ENCODE results near the gene SGSM1. TPM values are rescaled to one million over a fixed set of nuclear protein-coding genes. Genes with fewer than 3 reads are reported as not detected.

SGSM1 gene
- total and polyA plus RNA-seq, 2 donors (not counting 1 experiment from before 2014, with no cell fraction given): not detected

DNA sequence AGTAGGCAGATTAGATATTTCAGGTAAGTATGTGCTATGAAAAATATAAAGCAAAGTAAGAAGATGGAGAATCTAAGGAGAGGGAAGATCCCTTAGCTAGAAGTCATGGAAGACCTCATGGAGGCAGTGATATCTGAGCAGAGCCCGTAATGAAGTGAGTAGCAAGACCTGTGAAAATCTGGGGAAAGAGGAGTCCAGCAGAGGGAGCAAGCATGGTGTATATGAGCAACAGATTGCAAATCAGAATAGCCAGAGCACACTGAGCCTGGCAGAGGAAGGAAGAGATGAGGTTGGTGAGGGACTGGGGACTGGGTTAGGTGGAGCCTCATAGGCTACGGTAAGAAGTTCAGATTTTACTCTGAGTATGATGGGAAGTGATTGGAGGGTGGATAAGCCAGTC lies 131.1 kb downstream of the SGSM1 start:
- H3K9me3 ChIP-seq (ENCODE audit: control insufficient read depth, insufficient read depth, low read depth, low read length): no peaks in the 10 kb centered on the region
- no peak overlapping the region for H2AFZ ChIP-seq (ENCODE audit: low read length)
- H3K36me3 ChIP-seq (ENCODE audit: control insufficient read depth, insufficient read depth, low read length): no peaks in the 10 kb centered on the region
- no peaks in the 10 kb centered on the region for H3K4me1 ChIP-seq (ENCODE audit: control insufficient read depth, extremely low read depth, insufficient read depth, low read length)
- peak in 1 of 2 donors; percentile 7 for DNase-seq (ENCODE audit: low read depth in 2 of 2)
- H3K4me3 ChIP-seq (replicated peaks in 1 of 4; ENCODE audit: control extremely low read depth in 1 of 4, insufficient read depth in 1 of 4, low read depth in 3 of 4, low read length in 4 of 4): no peak overlapping the region
- H3K9ac ChIP-seq (ENCODE audit: insufficient read depth, low read length): no peak overlapping the region
- no peaks in the 10 kb centered on the region for H4K20me1 ChIP-seq (ENCODE audit: control insufficient read depth, extremely low read depth, insufficient read depth, low read length)
- H3K4me2 ChIP-seq (ENCODE audit: extremely low read depth, insufficient read depth, low read length): no peak overlapping the region
- no peak overlapping the region for H3K27ac ChIP-seq (ENCODE audit: insufficient read depth, low read length)
- no peaks in the 10 kb centered on the region for H3K79me2 ChIP-seq (ENCODE audit: control insufficient read depth, insufficient read depth, low read length)
- TF ChIP-seq, protein P1, sequence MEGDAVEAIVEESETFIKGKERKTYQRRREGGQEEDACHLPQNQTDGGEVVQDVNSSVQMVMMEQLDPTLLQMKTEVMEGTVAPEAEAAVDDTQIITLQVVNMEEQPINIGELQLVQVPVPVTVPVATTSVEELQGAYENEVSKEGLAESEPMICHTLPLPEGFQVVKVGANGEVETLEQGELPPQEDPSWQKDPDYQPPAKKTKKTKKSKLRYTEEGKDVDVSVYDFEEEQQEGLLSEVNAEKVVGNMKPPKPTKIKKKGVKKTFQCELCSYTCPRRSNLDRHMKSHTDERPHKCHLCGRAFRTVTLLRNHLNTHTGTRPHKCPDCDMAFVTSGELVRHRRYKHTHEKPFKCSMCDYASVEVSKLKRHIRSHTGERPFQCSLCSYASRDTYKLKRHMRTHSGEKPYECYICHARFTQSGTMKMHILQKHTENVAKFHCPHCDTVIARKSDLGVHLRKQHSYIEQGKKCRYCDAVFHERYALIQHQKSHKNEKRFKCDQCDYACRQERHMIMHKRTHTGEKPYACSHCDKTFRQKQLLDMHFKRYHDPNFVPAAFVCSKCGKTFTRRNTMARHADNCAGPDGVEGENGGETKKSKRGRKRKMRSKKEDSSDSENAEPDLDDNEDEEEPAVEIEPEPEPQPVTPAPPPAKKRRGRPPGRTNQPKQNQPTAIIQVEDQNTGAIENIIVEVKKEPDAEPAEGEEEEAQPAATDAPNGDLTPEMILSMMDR (conservative IDR thresholded peaks at IDR 0.05 in 1 of 2, IDR thresholded peaks at IDR 0.05 in 1 of 2; ENCODE audit: low read depth in 1 of 2, low read length in 2 of 2): peak; percentile 16 to 45
- TF ChIP-seq EZH2 (IDR thresholded peaks at IDR 0.05; ENCODE audit: low read length, missing control alignments): no peak
- H3K27me3 ChIP-seq (ENCODE audit: control insufficient read depth, insufficient read depth, low read length): no peaks in the 10 kb centered on the region

DNA sequence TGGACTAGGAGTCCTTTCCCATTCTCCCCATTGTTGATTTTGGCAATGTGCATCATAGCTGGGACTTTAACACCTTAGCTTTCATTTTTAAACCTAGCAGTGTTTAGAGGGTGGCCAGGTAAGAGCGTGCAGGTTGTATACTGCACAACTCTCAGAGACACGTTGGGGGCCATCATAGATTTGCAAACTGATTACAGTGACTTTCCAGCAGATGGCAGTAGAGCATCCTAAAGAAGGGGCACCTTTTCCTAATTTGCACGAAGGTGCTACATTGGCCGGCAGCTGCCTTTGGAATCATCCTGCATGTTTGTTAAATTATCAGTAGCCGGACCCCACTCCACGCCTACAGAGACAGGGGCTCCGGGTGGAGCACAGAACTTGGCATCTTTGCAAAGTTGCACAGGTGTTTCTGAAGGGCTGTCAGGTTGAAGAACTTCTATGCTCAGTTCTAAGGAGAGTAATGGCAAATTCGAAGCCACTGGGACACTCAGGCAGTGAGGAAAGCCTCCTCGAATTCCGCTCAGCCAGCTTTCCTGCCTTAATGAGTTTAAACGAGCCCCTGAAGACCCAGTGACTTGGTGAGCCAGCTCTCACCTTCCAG lies 132.8 kb downstream of the SGSM1 start:
- TF ChIP-seq, protein P1 (conservative IDR thresholded peaks at IDR 0.05 in 1 of 2, IDR thresholded peaks at IDR 0.05 in 1 of 2; ENCODE audit: low read depth in 1 of 2, low read length in 2 of 2): peak; percentile 68 to 77
- no peak for TF ChIP-seq EZH2 (IDR thresholded peaks at IDR 0.05; ENCODE audit: low read length, missing control alignments)
- Histone ChIP-seq H3K4me2 (ENCODE audit: extremely low read depth, insufficient read depth, low read length) (no peak overlapping the region), H3K4me3 (replicated peaks in 1 of 4; ENCODE audit: control extremely low read depth in 1 of 4, insufficient read depth in 1 of 4, low read depth in 3 of 4, low read length in 4 of 4) (no peak overlapping the region), H3K4me1 (ENCODE audit: control insufficient read depth, extremely low read depth, insufficient read depth, low read length) (no peaks in the 10 kb centered on the region), H3K27me3 (ENCODE audit: control insufficient read depth, insufficient read depth, low read length) (no peaks in the 10 kb centered on the region), H3K79me2 (ENCODE audit: control insufficient read depth, insufficient read depth, low read length) (no peaks in the 10 kb centered on the region), H3K36me3 (ENCODE audit: control insufficient read depth, insufficient read depth, low read length) (no peaks in the 10 kb centered on the region), H2AFZ (ENCODE audit: low read length) (no peak overlapping the region), H3K27ac (ENCODE audit: insufficient read depth, low read length) (no peak overlapping the region), H4K20me1 (ENCODE audit: control insufficient read depth, extremely low read depth, insufficient read depth, low read length) (no peaks in the 10 kb centered on the region), H3K9ac (ENCODE audit: insufficient read depth, low read length) (no peak overlapping the region), H3K9me3 (ENCODE audit: control insufficient read depth, insufficient read depth, low read depth, low read length) (no peaks in the 10 kb centered on the region)
- peak; percentile 25 to 46 for DNase-seq (ENCODE audit: low read depth in 2 of 2)

DNA sequence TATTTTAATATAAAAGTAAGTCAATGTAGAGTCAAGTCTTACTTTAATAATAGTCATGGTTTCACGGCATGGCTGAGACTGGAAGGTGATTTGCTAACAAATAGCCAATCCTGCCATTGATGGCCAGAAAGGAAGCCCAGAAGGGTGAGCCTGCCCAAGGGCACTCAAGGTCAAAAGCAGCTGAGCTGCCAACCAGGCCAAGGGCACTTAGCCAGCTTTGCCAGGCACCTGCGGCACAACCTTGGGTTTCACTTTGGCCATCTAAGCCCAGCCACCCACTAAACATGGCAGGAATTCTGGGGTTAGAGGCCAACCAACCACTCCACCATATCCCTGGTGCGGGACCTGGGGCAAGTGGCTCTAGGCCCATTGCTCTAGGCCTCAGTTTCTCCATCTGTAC lies 136.3 kb downstream of the SGSM1 start:
- Histone ChIP-seq H3K27me3 (ENCODE audit: control insufficient read depth, insufficient read depth, low read length) (no peaks in the 10 kb centered on the region), H3K79me2 (ENCODE audit: control insufficient read depth, insufficient read depth, low read length) (no peaks in the 10 kb centered on the region), H3K9ac (ENCODE audit: insufficient read depth, low read length) (no peak overlapping the region), H3K36me3 (ENCODE audit: control insufficient read depth, insufficient read depth, low read length) (no peaks in the 10 kb centered on the region), H3K27ac (ENCODE audit: insufficient read depth, low read length) (no peak overlapping the region), H3K4me3 (replicated peaks in 1 of 4; ENCODE audit: control extremely low read depth in 1 of 4, insufficient read depth in 1 of 4, low read depth in 3 of 4, low read length in 4 of 4) (no peak overlapping the region), H2AFZ (ENCODE audit: low read length) (no peak overlapping the region), H3K4me1 (ENCODE audit: control insufficient read depth, extremely low read depth, insufficient read depth, low read length) (no peaks in the 10 kb centered on the region), H3K4me2 (ENCODE audit: extremely low read depth, insufficient read depth, low read length) (no peak overlapping the region), H4K20me1 (ENCODE audit: control insufficient read depth, extremely low read depth, insufficient read depth, low read length) (no peaks in the 10 kb centered on the region), H3K9me3 (ENCODE audit: control insufficient read depth, insufficient read depth, low read depth, low read length) (no peaks in the 10 kb centered on the region)
- no peak for TF ChIP-seq EZH2 (IDR thresholded peaks at IDR 0.05; ENCODE audit: low read length, missing control alignments)
- DNase-seq (ENCODE audit: low read depth in 2 of 2): no peak

Data from fibroblast of lung (primary cell).